Brain microvascular endothelial cell (primary cell): ENCODE data around the gene SELENOV.

Experiments
- DNase-seq: peaks from one replicate; pipeline ENCODE4 v3.0.0-alpha.2; 2020
- H3K27ac ChIP-seq: fragments of 250-450 bp; sonication (Bioruptor Pico); 2 replicates; pipeline ENCODE4 v1.5.1; 2020; ENCODE audit warnings: mild to moderate bottlenecking, moderate library complexity
- H3K27me3 ChIP-seq: fragments of 250-450 bp; sonication (Bioruptor Pico); replicated peaks from 2 replicates; pipeline ENCODE4 v1.5.1; 2020; ENCODE audit warnings: mild to moderate bottlenecking
- H3K36me3 ChIP-seq: fragments of 250-450 bp; sonication (Bioruptor Pico); replicated peaks from 2 replicates; pipeline ENCODE4 v1.5.1; 2020; ENCODE audit warnings: mild to moderate bottlenecking
- H3K4me3 ChIP-seq: 2 replicates; pipeline ENCODE4 v1.5.1; 2011; ENCODE audit warnings: low read depth, mild to moderate bottlenecking, control low read depth, low read length, moderate library complexity
- in situ Hi-C: cut with HindIII; loops from 2 replicates; pipeline ENCODE4 v1.10.0; 2017; ENCODE audit warnings: low sequenced_read_pairs, low pct_ligation_motif_present
- TF ChIP-seq, protein P1 (sequence below): IDR thresholded peaks from 2 replicates; pipeline ENCODE4 v1.5.1; 2011; ENCODE audit warnings: low read depth, mild to moderate bottlenecking, moderate library complexity, low read length, control low read depth, inconsistent platforms; ENCODE audit errors: missing control alignments

SELENOV gene

DNA sequence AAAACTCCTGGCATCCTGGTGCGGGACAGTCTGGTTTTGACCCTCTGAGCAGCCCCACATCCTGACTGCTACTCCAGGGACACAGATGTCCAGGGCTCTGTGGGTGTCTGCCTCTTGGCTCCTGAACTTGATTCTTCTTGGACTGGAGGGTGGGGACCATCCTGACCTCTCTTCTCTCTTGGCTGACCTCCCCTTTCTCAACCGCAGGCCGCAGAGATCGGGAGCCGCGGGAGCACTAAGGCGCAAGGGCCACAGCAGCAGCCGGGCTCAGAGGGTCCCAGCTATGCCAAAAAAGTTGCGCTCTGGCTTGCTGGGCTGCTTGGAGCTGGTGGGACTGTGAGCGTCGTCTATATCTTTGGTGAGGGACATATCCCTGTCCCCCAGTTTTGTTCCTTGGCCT is 33.3 kb upstream of the SELENOV start:
- Histone ChIP-seq H3K27ac (no peak overlapping the region), H3K36me3 (peaks cover 24% of the 10 kb centered on the region), H3K27me3 (no peaks in the 10 kb centered on the region), H3K4me3 (peak overlapping the region; percentile 99)
- no peak for DNase-seq
- in situ Hi-C loops, result no loop called here
- TF ChIP-seq, protein P1, sequence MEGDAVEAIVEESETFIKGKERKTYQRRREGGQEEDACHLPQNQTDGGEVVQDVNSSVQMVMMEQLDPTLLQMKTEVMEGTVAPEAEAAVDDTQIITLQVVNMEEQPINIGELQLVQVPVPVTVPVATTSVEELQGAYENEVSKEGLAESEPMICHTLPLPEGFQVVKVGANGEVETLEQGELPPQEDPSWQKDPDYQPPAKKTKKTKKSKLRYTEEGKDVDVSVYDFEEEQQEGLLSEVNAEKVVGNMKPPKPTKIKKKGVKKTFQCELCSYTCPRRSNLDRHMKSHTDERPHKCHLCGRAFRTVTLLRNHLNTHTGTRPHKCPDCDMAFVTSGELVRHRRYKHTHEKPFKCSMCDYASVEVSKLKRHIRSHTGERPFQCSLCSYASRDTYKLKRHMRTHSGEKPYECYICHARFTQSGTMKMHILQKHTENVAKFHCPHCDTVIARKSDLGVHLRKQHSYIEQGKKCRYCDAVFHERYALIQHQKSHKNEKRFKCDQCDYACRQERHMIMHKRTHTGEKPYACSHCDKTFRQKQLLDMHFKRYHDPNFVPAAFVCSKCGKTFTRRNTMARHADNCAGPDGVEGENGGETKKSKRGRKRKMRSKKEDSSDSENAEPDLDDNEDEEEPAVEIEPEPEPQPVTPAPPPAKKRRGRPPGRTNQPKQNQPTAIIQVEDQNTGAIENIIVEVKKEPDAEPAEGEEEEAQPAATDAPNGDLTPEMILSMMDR, result no peak

DNA sequence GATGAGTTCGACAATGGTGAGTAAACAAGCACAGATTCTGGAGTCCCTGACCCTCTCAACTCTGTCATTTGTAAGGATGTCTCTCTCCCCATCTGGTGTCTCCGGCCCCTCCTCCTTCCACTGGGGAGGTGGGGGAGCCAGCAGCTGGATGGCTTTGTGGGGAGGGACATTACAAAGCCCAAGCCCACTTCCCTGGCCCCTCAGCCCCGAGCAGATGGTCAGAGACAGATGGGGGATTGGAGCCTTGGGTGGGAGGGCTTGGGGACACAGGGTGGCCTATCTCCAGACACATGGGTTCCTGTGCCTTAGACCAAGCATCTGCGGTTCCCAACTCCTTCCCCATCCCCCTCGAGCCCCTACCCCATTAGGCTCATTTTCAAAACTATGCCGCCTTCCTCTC is 31.8 kb upstream of the SELENOV start:
- TF ChIP-seq, protein P1, result no peak
- in situ Hi-C loops, result no loop called here
- no peak for DNase-seq
- Histone ChIP-seq H3K27ac (no peak overlapping the region), H3K27me3 (no peaks in the 10 kb centered on the region), H3K36me3 (peaks cover 29% of the 10 kb centered on the region), H3K4me3 (no peak overlapping the region)

DNA sequence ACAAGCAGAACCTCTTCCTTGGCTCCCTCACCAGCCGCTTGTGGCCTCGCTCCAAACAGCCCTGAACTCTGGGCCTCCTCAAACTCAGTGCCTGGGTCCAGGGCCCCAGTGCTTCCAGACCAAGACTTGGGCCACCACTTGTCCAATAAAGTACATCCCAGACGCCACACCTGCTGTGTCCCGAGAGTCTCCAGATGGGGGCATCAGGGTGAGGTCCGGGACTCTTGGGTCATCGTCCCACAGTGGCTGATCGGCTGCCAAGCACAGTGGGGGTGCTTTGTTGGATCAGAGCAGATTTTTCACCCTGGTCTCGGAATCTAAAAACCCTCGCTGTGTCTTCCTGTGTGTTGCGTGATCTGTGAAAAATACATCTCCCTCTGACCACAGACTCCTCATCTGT is 25.2 kb upstream of the SELENOV start:
- Histone ChIP-seq H3K36me3 (peaks cover 56% of the 10 kb centered on the region), H3K27ac (no peak overlapping the region), H3K27me3 (no peaks in the 10 kb centered on the region), H3K4me3 (no peak overlapping the region)
- no peak for DNase-seq
- in situ Hi-C loops, result no loop called here
- TF ChIP-seq, protein P1, result no peak

- Histone ChIP-seq H3K36me3 (peaks cover 38% of the 10 kb centered on the region), H3K27me3 (no peaks in the 10 kb centered on the region), H3K4me3 (no peak overlapping the region), H3K27ac (no peak overlapping the region)
- no peak for DNase-seq
- in situ Hi-C loops, result no loop called here
- TF ChIP-seq, protein P1, result no peak
These were observed 22.7 kb upstream of the SELENOV start for GRCh38 chr19:39492225-39492624.

DNA sequence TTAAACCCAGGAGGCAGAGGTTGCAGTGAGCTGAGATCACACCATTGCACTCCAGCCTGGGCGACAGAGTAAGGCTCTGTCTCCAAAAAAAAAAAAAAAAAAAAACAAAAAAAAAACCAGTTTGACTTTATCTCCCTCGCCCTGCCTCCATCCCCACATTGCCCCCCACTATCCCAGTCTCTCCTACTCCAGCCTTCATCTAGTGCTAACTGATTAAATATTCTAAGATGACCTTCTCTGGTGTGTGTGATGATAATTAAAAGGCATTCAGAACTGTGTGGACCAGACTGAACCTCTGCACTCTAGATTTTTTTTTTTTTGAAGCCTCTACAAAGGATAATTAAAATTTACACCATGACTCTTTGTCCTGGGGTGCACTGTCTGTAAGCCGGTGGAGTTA is 22.2 kb upstream of the SELENOV start:
- H3K36me3 ChIP-seq, result peaks cover 34% of the 10 kb centered on the region
- TF ChIP-seq, protein P1, result no peak
- DNase-seq, result no peak
- no peak overlapping the region for H3K27ac ChIP-seq
- H3K27me3 ChIP-seq, result no peaks in the 10 kb centered on the region
- H3K4me3 ChIP-seq, result no peak overlapping the region
- in situ Hi-C loops, result no loop called here

GRCh38 chr19:39494661-39495060 is 20.3 kb upstream of the SELENOV start:
- no peak overlapping the region for H3K27ac ChIP-seq
- DNase-seq, result no peak
- in situ Hi-C loops, result no loop called here
- peaks cover 12% of the 10 kb centered on the region for H3K27me3 ChIP-seq
- peaks cover 17% of the 10 kb centered on the region for H3K36me3 ChIP-seq
- TF ChIP-seq, protein P1, result no peak
- H3K4me3 ChIP-seq, result no peak overlapping the region
